PC-9 (cell line): ENCODE data around the gene POLD4. TPM values are rescaled to one million over a fixed set of nuclear protein-coding genes. Genes with fewer than 3 reads are reported as not detected.

Experiments
- BruUV-seq: library from RNA; stranded (reverse); fragments of 400-500 nt; replicated peaks from 2 replicates; lab custom pipeline; 2021; lab: Mats Ljungman, UMichigan
- CTCF ChIA-PET: fragments of 300-600 bp; sonication (Branson Sonifier 250); formaldehyde crosslinking; loops from one replicate; lab custom pipeline; 2022; ENCODE audit warnings: antibody characterized with exemption; lab: Charles Lee
- POLR2A ChIA-PET: fragments of 300-600 bp; sonication (Branson Sonifier 250); formaldehyde crosslinking; loops from one replicate; lab custom pipeline; 2022; ENCODE audit warnings: antibody characterized with exemption; ENCODE audit not compliant: unreplicated experiment; lab: Charles Lee
- DNase-seq, 2 experiments: peaks; one replicate each; pipeline versions ENCODE4 v3.0.0 to v3.0.0-alpha.2; 2015 to 2022; ENCODE audit warnings: mixed read lengths in 1 of 2
- H2AFZ ChIP-seq: fragments of 200-600 bp; sonication (generic); 2 replicates; pipeline ENCODE4 v1.8.1; 2017; ENCODE audit warnings: antibody characterized with exemption
- H3F3A ChIP-seq: fragments of 200-600 bp; sonication (generic); 2 replicates; pipeline ENCODE4 v1.8.1; 2017; ENCODE audit warnings: antibody characterized with exemption, mild to moderate bottlenecking, low read depth; ENCODE audit not compliant: insufficient read depth
- H3K27ac ChIP-seq: fragments of 200-600 bp; sonication (generic); 2 replicates; pipeline ENCODE4 v1.6.1; 2016; ENCODE audit warnings: mixed run types
- H3K27me3 ChIP-seq: fragments of 200-600 bp; sonication (generic); 2 replicates; pipeline ENCODE4 v1.6.1; 2016; ENCODE audit warnings: low read depth, mixed run types; ENCODE audit not compliant: insufficient read depth
- H3K36me3 ChIP-seq: fragments of 200-600 bp; sonication (generic); 2 replicates; pipeline ENCODE4 v1.6.1; 2016; ENCODE audit warnings: low read depth, mixed run types
- H3K4me1 ChIP-seq: fragments of 200-600 bp; sonication (generic); replicated peaks from 2 replicates; pipeline ENCODE4 v1.6.1; 2016; ENCODE audit warnings: mixed run types; ENCODE audit not compliant: insufficient read depth
- H3K4me2 ChIP-seq: fragments of 200-600 bp; sonication (generic); 2 replicates; pipeline ENCODE4 v1.6.1; 2017; ENCODE audit warnings: mixed run types
- H3K4me3 ChIP-seq: fragments of 200-600 bp; sonication (generic); 2 replicates; pipeline ENCODE4 v1.6.1; 2016; ENCODE audit warnings: mixed run types
- H3K79me2 ChIP-seq: fragments of 200-600 bp; sonication (generic); 2 replicates; pipeline ENCODE4 v1.6.1; 2017; ENCODE audit warnings: low read depth, mixed run types
- H3K9me2 ChIP-seq: fragments of 200-600 bp; sonication (generic); 2 replicates; pipeline ENCODE4 v1.8.1; 2017; ENCODE audit warnings: mild to moderate bottlenecking; ENCODE audit not compliant: insufficient read depth
- H3K9me3 ChIP-seq: fragments of 200-600 bp; sonication (generic); 2 replicates; pipeline ENCODE4 v1.8.1; 2016; ENCODE audit warnings: low read depth; ENCODE audit not compliant: insufficient read depth
- H4K20me1 ChIP-seq: fragments of 200-600 bp; sonication (generic); 2 replicates; pipeline ENCODE4 v1.8.1; 2017; ENCODE audit not compliant: insufficient read depth
- EZH2 ChIP-seq: fragments of 200-600 bp; sonication (generic); IDR thresholded peaks from 2 replicates; pipeline ENCODE4 v1.8.0; 2017; ENCODE audit warnings: antibody characterized with exemption, low read depth
- intact Hi-C: fragments of 100-400 bp; cut with micrococcal nuclease; formaldehyde crosslinking; loops from one replicate; pipeline ENCODE4 v1.10.0; 2022; ENCODE audit not compliant: unreplicated experiment
- total RNA-seq: library from RNA; stranded (reverse); gene quantifications from 2 replicates; pipeline ENCODE4 v1.2.3, GENCODE V29; 2021
- TF ChIP-seq, protein P1 (sequence below): fragments of 200-600 bp; sonication (generic); conservative IDR thresholded peaks from 2 replicates; pipeline ENCODE4 v1.6.1; 2017; ENCODE audit warnings: mixed run types, antibody characterized with exemption, mild to moderate bottlenecking, moderate library complexity

POLD4 gene
- total RNA-seq, 1 experiment from 2014 or later = 67.1 TPM

DNA sequence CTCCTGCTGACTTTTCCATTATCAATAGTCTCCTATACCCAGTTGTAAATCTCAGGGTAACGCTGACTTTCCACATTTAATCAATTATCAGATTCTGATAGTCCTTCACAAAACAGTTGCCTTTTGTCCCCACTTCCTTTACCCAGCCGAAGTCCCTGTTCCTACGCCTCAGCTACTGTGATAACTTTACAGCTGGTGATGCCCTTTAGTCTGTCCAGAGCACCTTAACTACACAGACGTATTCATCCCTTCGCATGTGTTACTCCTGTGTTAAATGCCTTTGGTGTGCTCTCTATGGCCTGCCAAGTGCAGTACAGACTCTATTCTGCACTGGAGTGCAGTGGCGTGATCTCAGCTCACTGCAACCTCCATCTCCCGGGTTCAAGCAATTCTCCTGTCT, 29.8 kb downstream of the POLD4 start:
- no peak for DNase-seq
- H3K4me2 ChIP-seq = no peak overlapping the region
- no peak overlapping the region for H3K4me3 ChIP-seq

DNA sequence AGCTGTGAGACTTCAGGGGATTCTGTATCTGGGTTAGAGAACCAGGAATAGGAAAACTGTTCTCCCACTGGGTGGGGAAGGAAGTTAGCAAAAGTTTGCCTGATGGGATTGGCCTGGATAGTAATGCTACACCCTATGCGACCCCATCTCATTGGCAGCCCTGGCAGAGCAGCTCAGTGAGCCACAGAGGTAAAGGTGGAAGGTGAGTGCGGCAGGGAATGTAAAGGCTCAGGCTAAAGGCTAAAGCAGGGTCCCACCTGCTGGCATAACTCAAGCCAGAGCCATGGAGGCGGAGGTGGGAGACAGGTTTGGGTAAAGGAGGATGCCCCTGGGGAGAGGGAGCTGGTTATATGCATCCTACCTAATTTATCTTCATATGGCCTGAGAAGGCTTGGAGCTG, 31.3 kb downstream of the POLD4 start:
- BruUV-seq = no TSS peak
- Histone ChIP-seq H4K20me1 (no peaks in the 10 kb centered on the region), H3K27me3 (no peaks in the 10 kb centered on the region), H3K36me3 (no peaks in the 10 kb centered on the region), H3K9me2 (no peaks in the 10 kb centered on the region), H3K9me3 (no peaks in the 10 kb centered on the region), H3F3A (peaks cover 25% of the 10 kb centered on the region; the same call in 1 of the 2 replicates), H3K79me2 (peaks cover 30% of the 10 kb centered on the region), H2AFZ (no peak overlapping the region), H3K4me1 (peaks cover 11% of the 10 kb centered on the region), H3K4me3 (no peak overlapping the region), H3K27ac (no peak overlapping the region), H3K4me2 (no peak overlapping the region)
- intact Hi-C loops = no loop called here
- DNase-seq = no peak
- TF ChIP-seq, protein P1, sequence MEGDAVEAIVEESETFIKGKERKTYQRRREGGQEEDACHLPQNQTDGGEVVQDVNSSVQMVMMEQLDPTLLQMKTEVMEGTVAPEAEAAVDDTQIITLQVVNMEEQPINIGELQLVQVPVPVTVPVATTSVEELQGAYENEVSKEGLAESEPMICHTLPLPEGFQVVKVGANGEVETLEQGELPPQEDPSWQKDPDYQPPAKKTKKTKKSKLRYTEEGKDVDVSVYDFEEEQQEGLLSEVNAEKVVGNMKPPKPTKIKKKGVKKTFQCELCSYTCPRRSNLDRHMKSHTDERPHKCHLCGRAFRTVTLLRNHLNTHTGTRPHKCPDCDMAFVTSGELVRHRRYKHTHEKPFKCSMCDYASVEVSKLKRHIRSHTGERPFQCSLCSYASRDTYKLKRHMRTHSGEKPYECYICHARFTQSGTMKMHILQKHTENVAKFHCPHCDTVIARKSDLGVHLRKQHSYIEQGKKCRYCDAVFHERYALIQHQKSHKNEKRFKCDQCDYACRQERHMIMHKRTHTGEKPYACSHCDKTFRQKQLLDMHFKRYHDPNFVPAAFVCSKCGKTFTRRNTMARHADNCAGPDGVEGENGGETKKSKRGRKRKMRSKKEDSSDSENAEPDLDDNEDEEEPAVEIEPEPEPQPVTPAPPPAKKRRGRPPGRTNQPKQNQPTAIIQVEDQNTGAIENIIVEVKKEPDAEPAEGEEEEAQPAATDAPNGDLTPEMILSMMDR = no peak
- no peak for TF ChIP-seq EZH2
- POLR2A ChIA-PET = interaction anchor here (0.5 kb wide), 1 partner anchor 18 kb away, joined by 5 read pairs; no protein-coding TSS in a partner anchor
- CTCF ChIA-PET = no interaction called here

More for the DNA sequence above, 29.8 kb downstream of the POLD4 start:
- ChIA-PET POLR2A (no interaction called here), CTCF (interaction anchor here (0.5 kb wide), 1 partner anchor 58 kb away, joined by 5 read pairs; no protein-coding TSS in a partner anchor)
- H3K9me2 ChIP-seq = no peaks in the 10 kb centered on the region
- H3F3A ChIP-seq = peaks cover 25% of the 10 kb centered on the region; the same call in 1 of the 2 replicates
- no peak overlapping the region for H3K27ac ChIP-seq
- no peaks in the 10 kb centered on the region for H4K20me1 ChIP-seq
- TF ChIP-seq, protein P1 = no peak
- TF ChIP-seq EZH2 = no peak
- intact Hi-C loops = no loop called here
- no peaks in the 10 kb centered on the region for H3K9me3 ChIP-seq
- no peak overlapping the region for H2AFZ ChIP-seq
- H3K27me3 ChIP-seq = no peaks in the 10 kb centered on the region
- BruUV-seq = no TSS peak
- H3K79me2 ChIP-seq = peaks cover 23% of the 10 kb centered on the region
- H3K36me3 ChIP-seq = no peaks in the 10 kb centered on the region
- H3K4me1 ChIP-seq = peaks cover 9% of the 10 kb centered on the region

DNA sequence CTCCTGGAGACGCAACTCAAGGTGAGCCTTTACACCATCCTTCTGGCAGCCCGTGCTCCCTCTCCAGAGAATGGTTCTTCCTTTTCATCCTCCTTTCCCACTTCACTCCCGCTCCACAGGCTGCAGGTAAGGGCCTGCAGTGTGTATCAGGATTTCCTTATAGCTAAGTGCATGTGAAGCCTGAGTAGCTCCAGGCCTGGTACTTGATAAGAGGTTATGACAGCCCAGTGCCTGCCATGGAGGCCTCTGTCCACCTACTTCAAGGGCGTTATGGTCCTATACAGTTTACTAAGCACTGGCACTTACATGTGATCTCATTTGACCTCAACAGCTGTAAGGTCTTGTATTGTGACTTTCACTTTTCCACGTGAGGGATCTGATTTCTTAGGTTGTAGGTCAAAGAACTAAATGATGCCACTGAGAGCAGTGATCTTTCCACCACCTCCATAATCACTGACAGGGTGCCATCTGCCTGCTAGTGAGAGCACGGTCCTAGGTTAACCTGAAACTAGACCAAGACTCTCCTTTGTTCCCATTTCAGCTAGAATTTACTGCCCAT, 32.0 kb downstream of the POLD4 start:
- CTCF ChIA-PET = interaction anchor here (0.5 kb wide), 1 partner anchor 69 kb away, joined by 14 read pairs; no protein-coding TSS in a partner anchor
- no peaks in the 10 kb centered on the region for H3K36me3 ChIP-seq
- H3K27me3 ChIP-seq = no peaks in the 10 kb centered on the region
- no TSS peak for BruUV-seq
- H3K27ac ChIP-seq = no peak overlapping the region
- peaks cover 12% of the 10 kb centered on the region for H3K4me1 ChIP-seq
- no peak overlapping the region for H3K4me3 ChIP-seq
- H3K9me3 ChIP-seq = no peaks in the 10 kb centered on the region
- POLR2A ChIA-PET = interaction anchor here (0.5 kb wide), 1 partner anchor 17 kb away, joined by 5 read pairs; no protein-coding TSS in a partner anchor
- H4K20me1 ChIP-seq = no peaks in the 10 kb centered on the region
- no peak for DNase-seq
- peaks cover 27% of the 10 kb centered on the region; the same call in 1 of the 2 replicates for H3F3A ChIP-seq
- H3K79me2 ChIP-seq = peaks cover 30% of the 10 kb centered on the region
- no peak for TF ChIP-seq EZH2
- TF ChIP-seq, protein P1 = no peak
- H3K4me2 ChIP-seq = no peak overlapping the region
- no peak overlapping the region for H2AFZ ChIP-seq
- intact Hi-C loops = no loop called here
- no peaks in the 10 kb centered on the region for H3K9me2 ChIP-seq
